MCF 10A (cell line): ENCODE data around the gene SLC38A1. TPM values are rescaled to one million over a fixed set of nuclear protein-coding genes. Genes with fewer than 3 reads are reported as not detected.

Source experiments
- BruUV-seq: library from RNA; stranded (reverse); fragments of 400-500 nt; replicated peaks from 2 replicates; lab custom pipeline; 2021; lab: Mats Ljungman, UMichigan
- CTCF ChIA-PET: fragments of 300-600 bp; sonication (Branson Sonifier 250); formaldehyde crosslinking; extraction: SDS; loops from one replicate; lab custom pipeline; 2021; ENCODE audit warnings: antibody characterized with exemption, inconsistent platforms; lab: Yijun Ruan, JAX
- POLR2A ChIA-PET: fragments of 300-600, 350-650 bp; sonication (Branson Sonifier 250); formaldehyde crosslinking; extraction: SDS; loops from one replicate; lab custom pipeline; 2020; ENCODE audit warnings: antibody characterized with exemption, inconsistent platforms; lab: Yijun Ruan, JAX
- DNase-seq: peaks from one replicate; pipeline ENCODE4 v3.0.0-alpha.2; 2018; ENCODE audit not compliant: unreplicated experiment
- H3K27ac Mint-ChIP-seq: one replicate; pipeline ENCODE4 v1.8.0; 2022; ENCODE audit warnings: mild to moderate bottlenecking, low read depth, mixed read lengths; ENCODE audit not compliant: unreplicated experiment
- H3K27me3 Mint-ChIP-seq: one replicate; pipeline ENCODE4 v1.8.0; 2022; ENCODE audit warnings: mixed read lengths; ENCODE audit not compliant: insufficient read depth, unreplicated experiment
- H3K36me3 Mint-ChIP-seq: one replicate; pipeline ENCODE4 v1.8.0; 2022; ENCODE audit warnings: mild to moderate bottlenecking, moderate library complexity, mixed read lengths; ENCODE audit not compliant: insufficient read depth, unreplicated experiment
- H3K4me1 Mint-ChIP-seq: one replicate; pipeline ENCODE4 v1.8.0; 2022; ENCODE audit warnings: mixed read lengths; ENCODE audit not compliant: insufficient read depth, unreplicated experiment
- H3K4me3 Mint-ChIP-seq: one replicate; pipeline ENCODE4 v1.8.0; 2022; ENCODE audit warnings: mild to moderate bottlenecking, moderate library complexity, mixed read lengths; ENCODE audit not compliant: unreplicated experiment
- H3K9me3 Mint-ChIP-seq: one replicate; pipeline ENCODE4 v1.8.0; 2022; ENCODE audit warnings: mixed read lengths; ENCODE audit not compliant: unreplicated experiment
- intact Hi-C: fragments of 100-400 bp; cut with micrococcal nuclease; formaldehyde crosslinking; loops from 2 replicates; pipeline ENCODE4 v1.14.1; 2022
- total RNA-seq: library from RNA; stranded (reverse); gene quantifications from 2 replicates; pipeline ENCODE4 v1.2.3, GENCODE V29; 2022
- TF ChIP-seq, protein P1 (sequence below): fragments of 200-600 bp; IDR thresholded peaks from one replicate; pipeline ENCODE4 v1.8.0; 2022; ENCODE audit warnings: antibody characterized with exemption, mild to moderate bottlenecking; ENCODE audit not compliant: unreplicated experiment

Gene SLC38A1
- total RNA-seq, 1 experiment from 2014 or later: 327 TPM

DNA sequence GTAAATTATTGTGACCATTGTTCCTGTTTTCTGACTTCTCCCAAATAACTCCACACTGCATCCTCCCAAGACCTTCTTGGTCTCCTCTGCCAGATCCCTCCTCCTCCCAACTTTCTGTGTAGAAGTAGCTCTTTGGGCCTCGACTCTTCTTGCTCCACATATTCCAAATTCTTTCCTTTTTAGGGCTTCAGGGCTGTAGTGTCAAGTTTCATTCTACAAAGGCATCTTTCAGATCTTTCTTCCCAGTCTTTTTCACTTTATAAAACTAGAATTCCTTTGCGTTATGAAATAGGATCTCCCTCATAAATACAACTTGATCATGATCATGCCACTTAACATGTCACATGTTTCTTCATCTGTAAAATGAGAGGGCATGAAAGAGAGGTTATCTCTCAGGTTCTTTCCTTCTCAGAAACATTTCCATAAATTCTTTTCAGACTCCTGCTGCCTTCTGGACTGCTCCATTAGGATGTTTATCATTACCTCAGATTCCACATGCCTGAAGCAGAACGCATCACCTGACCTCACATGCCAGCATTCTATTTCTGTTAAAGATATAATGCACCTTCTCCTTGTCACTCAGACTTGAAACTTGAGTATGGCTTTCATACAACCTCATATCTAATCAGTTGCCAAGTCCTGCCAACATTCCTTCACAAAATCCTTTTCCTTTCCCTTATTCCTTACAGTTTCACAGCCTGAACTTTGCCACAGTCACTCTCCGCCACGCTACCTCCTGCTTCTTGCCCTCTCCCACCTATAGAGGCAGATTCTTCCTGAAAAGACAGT, 8.5 kb downstream of the SLC38A1 start:
- intact Hi-C loops: loop anchor here (10.0 kb wide), 1 partner anchor 674 kb away; no protein-coding TSS in a partner anchor
- peaks cover 14% of the 10 kb centered on the region for H3K4me1 Mint-ChIP-seq
- no peak overlapping the region for H3K27ac Mint-ChIP-seq
- ChIA-PET POLR2A (interaction anchor here (0.5 to 3.0 kb wide), 17 partner anchors 9 to 270 kb away, joined by 3 to 16 read pairs (median 4); partner anchors contain the start of genes SCAF11 and SLC38A1), CTCF (interaction anchor here (0.6 to 1.0 kb wide), 2 partner anchors 46 to 266 kb away, joined by 4 to 5 read pairs; no protein-coding TSS in a partner anchor)
- no peak for DNase-seq
- H3K36me3 Mint-ChIP-seq: peaks cover 14% of the 10 kb centered on the region
- H3K9me3 Mint-ChIP-seq: no peaks in the 10 kb centered on the region
- no TSS peak for BruUV-seq
- TF ChIP-seq, protein P1, sequence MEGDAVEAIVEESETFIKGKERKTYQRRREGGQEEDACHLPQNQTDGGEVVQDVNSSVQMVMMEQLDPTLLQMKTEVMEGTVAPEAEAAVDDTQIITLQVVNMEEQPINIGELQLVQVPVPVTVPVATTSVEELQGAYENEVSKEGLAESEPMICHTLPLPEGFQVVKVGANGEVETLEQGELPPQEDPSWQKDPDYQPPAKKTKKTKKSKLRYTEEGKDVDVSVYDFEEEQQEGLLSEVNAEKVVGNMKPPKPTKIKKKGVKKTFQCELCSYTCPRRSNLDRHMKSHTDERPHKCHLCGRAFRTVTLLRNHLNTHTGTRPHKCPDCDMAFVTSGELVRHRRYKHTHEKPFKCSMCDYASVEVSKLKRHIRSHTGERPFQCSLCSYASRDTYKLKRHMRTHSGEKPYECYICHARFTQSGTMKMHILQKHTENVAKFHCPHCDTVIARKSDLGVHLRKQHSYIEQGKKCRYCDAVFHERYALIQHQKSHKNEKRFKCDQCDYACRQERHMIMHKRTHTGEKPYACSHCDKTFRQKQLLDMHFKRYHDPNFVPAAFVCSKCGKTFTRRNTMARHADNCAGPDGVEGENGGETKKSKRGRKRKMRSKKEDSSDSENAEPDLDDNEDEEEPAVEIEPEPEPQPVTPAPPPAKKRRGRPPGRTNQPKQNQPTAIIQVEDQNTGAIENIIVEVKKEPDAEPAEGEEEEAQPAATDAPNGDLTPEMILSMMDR: no peak
- no peak overlapping the region for H3K4me3 Mint-ChIP-seq
- H3K27me3 Mint-ChIP-seq: no peaks in the 10 kb centered on the region

DNA sequence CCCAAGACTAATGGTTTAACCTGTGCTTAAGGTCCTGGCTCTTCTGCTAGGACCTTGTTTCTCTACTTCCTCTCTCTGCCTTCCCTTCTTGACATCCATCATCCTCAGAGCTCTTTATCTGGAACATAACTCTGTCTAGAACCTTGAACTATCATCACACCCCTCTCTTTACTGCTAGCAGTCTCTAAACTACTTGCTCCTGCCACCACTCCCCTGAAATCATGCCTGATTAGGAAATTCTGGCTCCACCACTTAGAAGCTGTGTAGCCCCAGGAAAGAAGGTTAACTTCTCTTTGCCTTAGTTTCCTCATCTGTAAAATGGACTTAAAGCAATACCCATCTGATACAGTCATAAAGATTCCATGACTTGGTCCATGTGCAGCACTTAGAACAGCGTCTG, 9.1 kb downstream of the SLC38A1 start:
- TF ChIP-seq, protein P1: no peak
- Mint-ChIP-seq H3K27me3 (no peaks in the 10 kb centered on the region), H3K4me1 (peaks cover 14% of the 10 kb centered on the region), H3K27ac (no peak overlapping the region), H3K9me3 (no peaks in the 10 kb centered on the region), H3K4me3 (no peak overlapping the region), H3K36me3 (peaks cover 17% of the 10 kb centered on the region)
- intact Hi-C loops: loop anchor here (10.0 kb wide), 1 partner anchor 675 kb away; no protein-coding TSS in a partner anchor
- ChIA-PET POLR2A (interaction anchor here (0.5 to 3.0 kb wide), 8 partner anchors 10 to 101 kb away, joined by 3 to 16 read pairs (median 4); partner anchors contain the start of gene SLC38A1), CTCF (interaction anchor here (0.6 to 1.0 kb wide), 2 partner anchors 45 to 273 kb away, joined by 3 to 5 read pairs; no protein-coding TSS in a partner anchor)
- BruUV-seq: no TSS peak
- no peak for DNase-seq

DNA sequence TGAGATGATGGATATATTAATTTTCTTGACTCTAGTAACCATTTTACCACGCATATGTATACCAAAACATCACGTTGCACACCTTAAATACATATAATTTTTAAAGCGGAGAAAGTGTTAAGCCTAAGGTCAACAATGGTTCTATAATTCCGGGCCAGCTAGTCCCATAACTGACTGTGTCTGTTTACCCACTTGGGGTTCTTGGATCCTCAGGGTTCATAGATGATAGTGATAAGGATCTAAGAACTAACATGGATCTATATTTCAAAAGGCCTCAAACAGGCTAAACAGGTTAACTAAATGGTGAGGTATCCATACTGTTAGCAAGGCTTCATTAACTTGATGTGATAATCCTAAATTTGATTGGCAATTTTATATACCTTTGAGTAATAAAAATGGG, 9.8 kb downstream of the SLC38A1 start:
- no TSS peak for BruUV-seq
- peaks cover 14% of the 10 kb centered on the region for H3K4me1 Mint-ChIP-seq
- H3K36me3 Mint-ChIP-seq: peaks cover 23% of the 10 kb centered on the region
- CTCF ChIA-PET: interaction anchor here (0.6 kb wide), 1 partner anchor 272 kb away, joined by 3 read pairs; no protein-coding TSS in a partner anchor
- intact Hi-C loops: no loop called here
- TF ChIP-seq, protein P1: no peak
- no peaks in the 10 kb centered on the region for H3K9me3 Mint-ChIP-seq
- no peak overlapping the region for H3K27ac Mint-ChIP-seq
- POLR2A ChIA-PET: interaction anchor here (1.0 to 3.0 kb wide), 4 partner anchors 10 to 99 kb away, joined by 3 to 16 read pairs (median 8); partner anchors contain the start of gene SLC38A1
- H3K27me3 Mint-ChIP-seq: no peaks in the 10 kb centered on the region
- no peak overlapping the region for H3K4me3 Mint-ChIP-seq
- DNase-seq: no peak

DNA sequence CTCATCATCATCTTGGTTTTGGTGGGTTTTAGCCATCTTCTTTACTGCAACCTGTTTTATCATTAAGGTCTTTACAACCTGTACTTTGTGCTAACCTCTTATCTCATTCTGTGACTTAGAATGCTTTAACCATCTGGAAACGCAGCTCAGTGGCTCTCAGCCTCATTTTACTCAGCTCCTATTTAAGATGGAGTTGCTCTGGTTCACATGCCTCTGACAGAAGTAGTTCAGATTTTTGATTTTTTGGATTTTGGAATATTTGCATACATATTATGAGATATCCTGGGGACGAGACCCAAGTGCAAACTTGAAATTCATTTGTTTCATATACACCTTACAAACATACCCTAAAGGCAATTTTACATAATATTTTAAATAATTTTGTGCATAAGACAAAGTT, 10.7 kb downstream of the SLC38A1 start:
- CTCF ChIA-PET: no interaction called here
- intact Hi-C loops: no loop called here
- Mint-ChIP-seq H3K9me3 (no peaks in the 10 kb centered on the region), H3K36me3 (peaks cover 33% of the 10 kb centered on the region), H3K27ac (no peak overlapping the region), H3K27me3 (no peaks in the 10 kb centered on the region), H3K4me3 (no peak overlapping the region), H3K4me1 (peaks cover 14% of the 10 kb centered on the region)
- POLR2A ChIA-PET: interaction anchor here (1.1 to 3.0 kb wide), 3 partner anchors 11 to 129 kb away, joined by 3 to 16 read pairs (median 5); partner anchors contain the start of gene SLC38A1
- no peak for DNase-seq
- TF ChIP-seq, protein P1: no peak
- no TSS peak for BruUV-seq
